C4-2B (cell line): ENCODE results near the gene KAZN.

ENCODE experiments used
- H3K27ac ChIP-seq: fragments of 450-650 bp; 2 replicates; pipeline ENCODE4 v1.5.1; 2017
- ZFX ChIP-seq: fragments of 450-650 bp; IDR thresholded peaks from 2 replicates; pipeline ENCODE4 v1.6.1; 2017
- TF ChIP-seq, protein P1 (sequence below): fragments of 450-650 bp; conservative IDR thresholded peaks from 2 replicates; pipeline ENCODE4 v1.5.1; 2017; ENCODE audit warnings: mild to moderate bottlenecking

The KAZN gene

DNA sequence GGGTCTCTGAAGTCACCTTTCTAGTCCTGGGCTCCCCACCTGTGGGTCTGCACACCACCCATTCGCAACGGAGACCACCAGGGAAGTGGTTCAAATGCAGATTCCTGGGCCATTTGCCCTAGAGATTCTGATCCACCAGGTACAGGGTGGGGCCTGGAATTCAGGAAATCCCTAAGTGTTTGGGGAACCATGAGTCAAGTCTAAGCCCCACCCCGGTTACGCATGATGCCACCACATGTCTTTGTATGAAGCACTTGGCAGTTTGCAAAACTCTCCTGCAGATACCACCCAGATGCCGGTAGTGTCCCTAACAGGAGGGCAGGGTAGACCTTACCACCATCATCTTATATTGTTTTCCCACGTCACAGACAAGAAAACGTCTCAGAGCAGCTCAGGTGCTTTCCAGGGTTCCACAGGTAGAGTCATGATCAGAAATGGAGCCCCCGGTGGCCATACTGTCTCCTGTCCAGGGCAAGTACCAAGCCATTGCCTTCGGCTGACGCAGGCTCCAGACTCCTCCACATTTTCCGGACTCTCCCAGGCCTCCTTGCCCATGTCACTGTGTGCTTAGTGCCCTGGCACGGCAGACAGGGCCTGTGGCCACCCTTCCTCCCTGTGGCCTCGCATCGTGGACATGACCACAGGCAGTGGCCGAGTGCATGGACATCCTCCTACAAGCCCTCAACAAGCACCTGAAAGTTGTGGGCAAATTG is 465.9 kb downstream of the KAZN start:
- H3K27ac ChIP-seq = no peak overlapping the region
- no peak for TF ChIP-seq ZFX
- TF ChIP-seq, protein P1, sequence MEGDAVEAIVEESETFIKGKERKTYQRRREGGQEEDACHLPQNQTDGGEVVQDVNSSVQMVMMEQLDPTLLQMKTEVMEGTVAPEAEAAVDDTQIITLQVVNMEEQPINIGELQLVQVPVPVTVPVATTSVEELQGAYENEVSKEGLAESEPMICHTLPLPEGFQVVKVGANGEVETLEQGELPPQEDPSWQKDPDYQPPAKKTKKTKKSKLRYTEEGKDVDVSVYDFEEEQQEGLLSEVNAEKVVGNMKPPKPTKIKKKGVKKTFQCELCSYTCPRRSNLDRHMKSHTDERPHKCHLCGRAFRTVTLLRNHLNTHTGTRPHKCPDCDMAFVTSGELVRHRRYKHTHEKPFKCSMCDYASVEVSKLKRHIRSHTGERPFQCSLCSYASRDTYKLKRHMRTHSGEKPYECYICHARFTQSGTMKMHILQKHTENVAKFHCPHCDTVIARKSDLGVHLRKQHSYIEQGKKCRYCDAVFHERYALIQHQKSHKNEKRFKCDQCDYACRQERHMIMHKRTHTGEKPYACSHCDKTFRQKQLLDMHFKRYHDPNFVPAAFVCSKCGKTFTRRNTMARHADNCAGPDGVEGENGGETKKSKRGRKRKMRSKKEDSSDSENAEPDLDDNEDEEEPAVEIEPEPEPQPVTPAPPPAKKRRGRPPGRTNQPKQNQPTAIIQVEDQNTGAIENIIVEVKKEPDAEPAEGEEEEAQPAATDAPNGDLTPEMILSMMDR = no peak

DNA sequence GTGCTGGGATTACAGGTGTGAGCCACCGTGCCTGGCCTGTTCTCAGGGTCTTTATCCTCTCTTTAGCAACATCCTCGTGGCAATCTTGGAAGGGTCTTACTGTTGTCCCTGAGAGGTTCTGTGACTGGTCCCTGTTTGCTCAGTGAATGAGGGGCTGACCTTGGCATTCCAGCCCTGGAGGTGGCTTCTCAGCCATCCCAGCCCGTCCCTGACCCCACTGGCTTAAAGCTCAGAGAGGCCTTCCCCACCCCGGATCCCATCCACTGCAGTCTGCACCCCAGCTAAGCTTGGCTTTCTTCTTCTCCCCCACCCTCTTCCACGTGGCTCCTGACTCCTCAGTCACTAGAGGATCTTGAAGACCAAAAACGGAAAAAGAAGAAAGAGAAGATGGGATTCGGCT is 466.8 kb downstream of the KAZN start:
- no peak for TF ChIP-seq ZFX
- TF ChIP-seq, protein P1 = no peak
- no peak overlapping the region for H3K27ac ChIP-seq

DNA sequence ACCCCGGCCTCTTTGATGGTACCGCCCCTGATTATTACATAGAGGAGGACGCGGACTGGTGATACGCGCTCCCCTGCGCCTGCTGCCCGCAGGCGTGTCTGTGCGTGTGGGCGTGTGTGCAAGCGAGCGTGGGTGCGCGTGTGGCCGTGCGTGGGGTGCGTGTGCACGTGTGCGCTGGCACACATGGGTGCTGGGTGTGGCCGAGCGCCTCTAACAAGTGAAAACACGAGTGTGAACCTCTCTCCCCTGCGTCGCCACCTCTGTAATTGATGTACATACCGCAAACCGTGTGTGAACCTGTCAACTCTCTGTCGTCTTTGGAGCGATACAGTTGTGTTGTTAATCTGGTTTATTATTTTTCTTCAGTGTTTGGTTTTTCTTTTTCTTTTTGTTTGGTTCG is 467.3 kb downstream of the KAZN start:
- no peak overlapping the region for H3K27ac ChIP-seq
- TF ChIP-seq, protein P1 = no peak
- TF ChIP-seq ZFX = no peak

DNA sequence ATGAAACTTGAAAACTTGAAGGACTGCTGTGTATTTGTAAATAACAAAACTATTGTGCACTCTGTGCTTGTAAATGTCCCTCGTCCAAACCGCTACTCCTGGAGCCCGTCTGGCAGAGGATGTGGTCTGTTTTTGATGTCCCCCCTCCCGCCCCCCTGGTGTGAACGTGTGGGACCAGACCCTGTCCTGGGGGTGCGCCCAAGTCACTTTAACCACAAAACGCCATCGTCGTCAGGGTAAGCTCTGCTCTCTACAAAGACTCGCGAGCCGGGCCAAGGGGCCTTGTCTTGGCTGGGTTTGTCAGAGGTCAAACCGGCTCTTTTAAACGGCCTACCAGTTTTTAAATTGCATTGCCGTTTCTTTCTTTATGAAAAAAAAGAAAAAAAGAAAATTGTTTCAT is 467.7 kb downstream of the KAZN start:
- H3K27ac ChIP-seq = no peak overlapping the region
- TF ChIP-seq, protein P1 = no peak
- TF ChIP-seq ZFX = no peak

DNA sequence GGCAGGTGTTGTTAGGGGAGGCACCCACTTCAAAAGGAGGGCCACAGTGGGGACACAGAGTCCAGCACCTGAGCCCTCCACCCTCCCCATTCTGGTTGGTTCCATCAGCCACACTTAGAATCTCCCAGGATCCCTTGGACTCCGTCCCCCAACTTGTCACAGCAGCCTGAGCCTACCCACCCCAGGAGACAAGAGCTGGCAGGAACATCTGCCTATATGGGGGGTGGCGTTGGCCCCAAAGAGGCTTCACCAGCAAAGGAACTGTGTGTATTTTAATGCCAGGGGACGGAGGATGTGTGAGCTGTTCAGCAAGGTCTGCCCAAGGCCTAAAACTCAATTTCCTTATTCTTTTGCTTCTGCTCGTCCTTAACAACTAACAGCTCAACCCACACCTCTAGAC is 468.7 kb downstream of the KAZN start:
- no peak overlapping the region for H3K27ac ChIP-seq
- TF ChIP-seq, protein P1 = no peak
- no peak for TF ChIP-seq ZFX

DNA sequence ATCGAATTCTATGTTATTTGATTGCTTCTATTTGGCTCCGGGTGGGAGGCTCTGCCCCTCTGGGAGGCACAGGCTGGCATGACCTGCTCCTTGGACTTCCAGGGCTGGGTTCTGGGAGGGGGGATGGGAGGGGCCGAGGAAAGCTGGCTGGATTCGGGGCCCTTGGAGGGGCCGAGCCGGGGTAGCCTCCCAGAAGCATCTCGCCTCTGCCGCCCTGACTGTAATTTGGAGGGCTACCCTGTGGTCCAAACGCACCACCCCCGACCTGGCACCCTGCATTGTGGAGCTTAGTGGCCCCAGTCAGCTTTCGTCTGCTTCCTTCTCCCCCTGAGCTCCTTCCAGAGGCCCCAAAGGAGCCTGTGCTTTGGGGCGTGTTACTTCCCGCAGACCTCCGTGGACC is 469.7 kb downstream of the KAZN start:
- TF ChIP-seq, protein P1 = no peak
- no peak for TF ChIP-seq ZFX
- no peak overlapping the region for H3K27ac ChIP-seq

DNA sequence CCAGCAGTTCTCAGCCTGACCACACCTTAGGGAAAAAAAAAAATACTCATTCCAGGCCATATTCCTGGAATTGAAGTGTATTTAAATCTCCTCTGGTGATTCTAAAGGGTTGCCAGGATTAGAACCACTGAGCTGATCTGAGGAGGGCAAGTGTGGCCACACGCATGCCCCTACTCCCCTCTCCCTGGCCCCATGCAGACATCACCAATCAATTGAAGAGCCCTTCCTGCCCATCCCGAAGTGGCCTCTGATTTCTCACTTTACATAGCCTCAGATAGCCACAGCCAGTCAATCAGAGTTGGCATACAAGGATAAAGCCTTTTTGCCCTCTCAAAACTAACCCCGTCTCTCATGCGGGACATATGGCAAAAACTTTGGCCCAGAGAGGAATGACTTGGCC is 470.5 kb downstream of the KAZN start:
- no peak for TF ChIP-seq ZFX
- TF ChIP-seq, protein P1 = no peak
- H3K27ac ChIP-seq = no peak overlapping the region
